ENCODE data around the gene CACUL1.
"Not testable (repeated sequence)": the region's sequence is repeated elsewhere in the genome, so short reads cannot be mapped to it uniquely, and the experiment has no call there.

Gene CACUL1

DNA sequence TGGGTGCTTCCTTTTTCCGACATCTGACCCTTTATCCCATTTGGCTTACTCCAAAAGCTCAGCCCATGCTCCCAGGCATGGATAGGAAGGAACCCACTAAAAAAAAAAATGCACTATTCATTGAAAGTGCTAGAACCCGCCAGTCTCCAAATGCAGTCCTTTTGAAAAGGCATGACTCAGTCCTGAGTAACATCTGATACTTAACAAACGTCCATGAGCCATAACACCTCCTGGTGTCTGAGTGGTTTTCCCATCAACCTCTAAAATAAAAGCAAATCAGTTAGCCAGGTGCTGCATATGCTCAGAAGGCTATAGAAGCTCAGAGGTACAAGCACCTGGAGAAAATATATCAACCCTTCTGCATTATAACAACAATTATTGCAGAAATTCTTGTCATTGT, 45.0 kb upstream of the CACUL1 start:
- no peak for TF ChIP-seq CTCF (IDR thresholded peaks at IDR 0.05; ENCODE audit: low read depth, low read length)
- no peak for TF ChIP-seq EZH2phosphoT487 (IDR thresholded peaks at IDR 0.05; ENCODE audit: low read depth)
- no peaks in the 10 kb centered on the region for H3K79me2 ChIP-seq (ENCODE audit: low read length)
- no peaks in the 10 kb centered on the region for H3K36me3 ChIP-seq (replicated peaks; ENCODE audit: low read depth, low read length)
- H4K20me1 ChIP-seq (ENCODE audit: insufficient read depth, low read length) = no peaks in the 10 kb centered on the region
- no peak overlapping the region for H3K9ac ChIP-seq (ENCODE audit: low read length)
- no peak overlapping the region for H3K4me3 ChIP-seq (ENCODE audit: low read length)
- no peak overlapping the region for H2AFZ ChIP-seq (ENCODE audit: low read depth, low read length)
- no peaks in the 10 kb centered on the region for H3K9me3 ChIP-seq (ENCODE audit: insufficient read depth, low read length)
- peaks cover 14% of the 10 kb centered on the region; the same call in 1 of the 2 replicates for H3K27me3 ChIP-seq (ENCODE audit: low read depth, low read length)
- no peak overlapping the region for H3K4me2 ChIP-seq (ENCODE audit: low read length)
- H3K4me1 ChIP-seq (ENCODE audit: low read length) = no peaks in the 10 kb centered on the region
- no peak overlapping the region for H3K27ac ChIP-seq (ENCODE audit: low read length)

- Histone ChIP-seq H3K4me3 (ENCODE audit: low read length) (no peak overlapping the region), H2AFZ (ENCODE audit: low read depth, low read length) (no peak overlapping the region), H4K20me1 (ENCODE audit: insufficient read depth, low read length) (no peaks in the 10 kb centered on the region), H3K9me3 (ENCODE audit: insufficient read depth, low read length) (no peaks in the 10 kb centered on the region), H3K27me3 (ENCODE audit: low read depth, low read length) (peaks cover 14% of the 10 kb centered on the region; the same call in 1 of the 2 replicates), H3K4me1 (ENCODE audit: low read length) (no peaks in the 10 kb centered on the region), H3K9ac (ENCODE audit: low read length) (no peak overlapping the region), H3K27ac (ENCODE audit: low read length) (no peak overlapping the region), H3K79me2 (ENCODE audit: low read length) (no peaks in the 10 kb centered on the region), H3K36me3 (replicated peaks; ENCODE audit: low read depth, low read length) (no peaks in the 10 kb centered on the region), H3K4me2 (ENCODE audit: low read length) (no peak overlapping the region)
- TF ChIP-seq EZH2phosphoT487 (IDR thresholded peaks at IDR 0.05; ENCODE audit: low read depth) (no peak), CTCF (IDR thresholded peaks at IDR 0.05; ENCODE audit: low read depth, low read length) (no peak)
Observed at GRCh38 chr10:118798231-118798662, 43.5 kb upstream of the CACUL1 start.

GRCh38 chr10:118794971-118795370, 40.2 kb upstream of the CACUL1 start:
- not testable (repeated sequence) for H3K27me3 ChIP-seq (ENCODE audit: low read depth, low read length); H3K4me1 ChIP-seq (ENCODE audit: low read length); H3K79me2 ChIP-seq (ENCODE audit: low read length); H3K9ac ChIP-seq (ENCODE audit: low read length); H3K4me3 ChIP-seq (ENCODE audit: low read length); H3K36me3 ChIP-seq (replicated peaks; ENCODE audit: low read depth, low read length); H4K20me1 ChIP-seq (ENCODE audit: insufficient read depth, low read length); H3K9me3 ChIP-seq (ENCODE audit: insufficient read depth, low read length); H2AFZ ChIP-seq (ENCODE audit: low read depth, low read length); H3K4me2 ChIP-seq (ENCODE audit: low read length); H3K27ac ChIP-seq (ENCODE audit: low read length)

DNA sequence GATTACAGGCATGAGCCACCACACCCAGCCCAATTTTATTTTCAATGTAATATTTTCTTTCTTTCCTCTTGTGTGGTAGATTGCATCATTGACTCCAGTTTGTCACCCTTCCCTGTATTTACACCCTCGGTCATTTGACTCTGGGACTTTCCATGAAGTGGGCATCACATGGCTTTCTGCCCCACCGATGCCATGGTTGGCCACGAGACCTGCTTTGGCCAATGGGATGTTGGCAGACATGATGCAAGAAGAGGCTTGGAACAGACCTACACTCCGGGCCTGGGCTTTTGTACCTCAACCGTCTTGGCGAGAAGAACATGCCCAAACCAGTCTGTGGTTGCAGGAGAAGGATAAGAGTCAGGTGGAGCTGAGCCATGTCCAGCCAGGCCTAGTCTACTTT, 38.8 kb upstream of the CACUL1 start:
- Histone ChIP-seq H3K4me2 (ENCODE audit: low read length) (no peak overlapping the region), H2AFZ (ENCODE audit: low read depth, low read length) (no peak overlapping the region), H3K36me3 (replicated peaks; ENCODE audit: low read depth, low read length) (no peaks in the 10 kb centered on the region), H3K4me3 (ENCODE audit: low read length) (no peak overlapping the region), H3K27ac (ENCODE audit: low read length) (no peak overlapping the region), H3K4me1 (ENCODE audit: low read length) (no peaks in the 10 kb centered on the region), H4K20me1 (ENCODE audit: insufficient read depth, low read length) (no peaks in the 10 kb centered on the region), H3K9ac (ENCODE audit: low read length) (no peak overlapping the region), H3K27me3 (ENCODE audit: low read depth, low read length) (0 out of 2 replicates have a peak, but pooled peaks cover 6% of the 10 kb centered on the region), H3K79me2 (ENCODE audit: low read length) (no peaks in the 10 kb centered on the region), H3K9me3 (ENCODE audit: insufficient read depth, low read length) (no peaks in the 10 kb centered on the region)
- TF ChIP-seq CTCF (IDR thresholded peaks at IDR 0.05; ENCODE audit: low read depth, low read length) = no peak
- no peak for TF ChIP-seq EZH2phosphoT487 (IDR thresholded peaks at IDR 0.05; ENCODE audit: low read depth)

DNA sequence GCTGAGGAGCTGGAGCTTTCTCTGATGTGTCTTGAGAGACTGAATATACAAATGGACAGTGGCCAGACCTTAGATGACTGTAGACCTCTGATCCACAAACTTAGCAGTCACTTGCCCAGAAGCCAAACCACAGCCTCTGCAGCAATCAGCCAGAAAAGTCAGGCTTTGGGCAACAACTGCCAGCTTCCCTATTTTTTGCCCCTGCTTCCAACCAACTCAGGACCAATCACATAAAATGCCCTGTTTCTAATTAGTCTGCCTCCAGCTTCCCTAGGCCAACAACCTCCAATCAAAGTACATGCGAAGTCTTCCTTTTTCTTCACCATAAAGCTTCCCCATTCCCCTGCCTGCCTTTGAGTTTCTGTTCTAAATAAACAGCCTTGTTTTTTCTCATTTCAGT, 37.8 kb upstream of the CACUL1 start:
- no peak overlapping the region for H3K27ac ChIP-seq (ENCODE audit: low read length)
- no peaks in the 10 kb centered on the region for H3K36me3 ChIP-seq (replicated peaks; ENCODE audit: low read depth, low read length)
- no peaks in the 10 kb centered on the region for H3K79me2 ChIP-seq (ENCODE audit: low read length)
- no peaks in the 10 kb centered on the region for H3K27me3 ChIP-seq (ENCODE audit: low read depth, low read length)
- H3K4me3 ChIP-seq (ENCODE audit: low read length) = no peak overlapping the region
- no peaks in the 10 kb centered on the region for H4K20me1 ChIP-seq (ENCODE audit: insufficient read depth, low read length)
- H3K9me3 ChIP-seq (ENCODE audit: insufficient read depth, low read length) = no peaks in the 10 kb centered on the region
- H3K4me2 ChIP-seq (ENCODE audit: low read length) = no peak overlapping the region
- H3K4me1 ChIP-seq (ENCODE audit: low read length) = no peaks in the 10 kb centered on the region
- H2AFZ ChIP-seq (ENCODE audit: low read depth, low read length) = no peak overlapping the region
- no peak for TF ChIP-seq EZH2phosphoT487 (IDR thresholded peaks at IDR 0.05; ENCODE audit: low read depth)
- no peak for TF ChIP-seq CTCF (IDR thresholded peaks at IDR 0.05; ENCODE audit: low read depth, low read length)
- no peak overlapping the region for H3K9ac ChIP-seq (ENCODE audit: low read length)

Measured in OCI-LY3 (cell line).